OCI-LY7 (cell line): ENCODE results near the gene SLC2A8. TPM values are rescaled to one million over a fixed set of nuclear protein-coding genes. Genes with fewer than 3 reads are reported as not detected.

Experiments used
- BruUV-seq: library from RNA; stranded (reverse); fragments of 400-500 nt; replicated peaks from 2 replicates; lab custom pipeline; 2021; lab: Mats Ljungman, UMichigan
- CTCF ChIA-PET: fragments of 300-600 bp; sonication (Branson Sonifier 250); formaldehyde crosslinking; loops from one replicate; lab custom pipeline; 2022; ENCODE audit warnings: antibody characterized with exemption; ENCODE audit not compliant: unreplicated experiment; lab: Charles Lee
- POLR2A ChIA-PET: fragments of 300-600 bp; sonication (Branson Sonifier 250); formaldehyde crosslinking; loops from one replicate; lab custom pipeline; 2022; ENCODE audit warnings: antibody characterized with exemption; lab: Charles Lee
- DNase-seq: peaks from one replicate; pipeline ENCODE4 v3.0.0-alpha.2; 2015; ENCODE audit warnings: low spot score
- H2AFZ ChIP-seq: fragments of 200-600 bp; sonication (generic), shearing (Covaris generic); 2 replicates; pipeline ENCODE4 v1.6.1; 2014; ENCODE audit warnings: mild to moderate bottlenecking, antibody characterized with exemption, low read length, moderate library complexity
- H3K27ac ChIP-seq: fragments of 200-600 bp; sonication (generic); 2 replicates; pipeline ENCODE4 v1.5.1; 2014; ENCODE audit warnings: mixed run types, low read depth, mild to moderate bottlenecking, moderate library complexity, low read length, inconsistent platforms; ENCODE audit not compliant: poor library complexity, severe bottlenecking
- H3K36me3 ChIP-seq: fragments of 200-600 bp; sonication (generic); 2 replicates; pipeline ENCODE4 v1.6.1; 2014; ENCODE audit warnings: mild to moderate bottlenecking, antibody characterized with exemption, low read length, moderate library complexity, mixed read lengths; ENCODE audit not compliant: insufficient read depth
- H3K4me1 ChIP-seq: fragments of 200-600 bp; sonication (generic); 2 replicates; pipeline ENCODE4 v1.5.1; 2014; ENCODE audit warnings: mild to moderate bottlenecking, low read length; ENCODE audit not compliant: insufficient read depth, poor library complexity, severe bottlenecking
- H3K4me2 ChIP-seq: fragments of 200-600 bp; sonication (generic); 2 replicates; pipeline ENCODE4 v1.6.1; 2014; ENCODE audit warnings: mild to moderate bottlenecking, low read length
- H3K4me3 ChIP-seq: fragments of 200-600 bp; sonication (generic); 2 replicates; pipeline ENCODE4 v1.5.1; 2014; ENCODE audit warnings: mild to moderate bottlenecking, low read depth, low read length; ENCODE audit not compliant: poor library complexity, severe bottlenecking
- H3K79me2 ChIP-seq: fragments of 200-600 bp; sonication (generic); 2 replicates; pipeline ENCODE4 v1.6.1; 2016; ENCODE audit warnings: low read depth, mild to moderate bottlenecking, low read length, moderate library complexity, mixed read lengths; ENCODE audit not compliant: insufficient read depth
- H3K9me2 ChIP-seq: fragments of 200-600 bp; sonication (generic); 2 replicates; pipeline ENCODE4 v1.6.1; 2016; ENCODE audit warnings: mild to moderate bottlenecking, low read length, mixed read lengths; ENCODE audit not compliant: insufficient read depth
- H3K9me3 ChIP-seq: fragments of 200-600 bp; sonication (generic); 2 replicates; pipeline ENCODE4 v1.6.1; 2014; ENCODE audit warnings: mild to moderate bottlenecking, mixed run types, low read length, mixed read lengths
- H4K20me1 ChIP-seq: fragments of 200-600 bp; sonication (generic); 2 replicates; pipeline ENCODE4 v1.6.1; 2014; ENCODE audit warnings: mild to moderate bottlenecking, antibody characterized with exemption, low read length, moderate library complexity, mixed read lengths; ENCODE audit not compliant: insufficient read depth
- CTCF ChIP-seq: fragments of 200-600 bp; sonication (generic); conservative IDR thresholded peaks from 2 replicates; pipeline ENCODE4 v1.5.1; 2014; ENCODE audit warnings: mild to moderate bottlenecking, antibody characterized with exemption, low read length, moderate library complexity, mixed read lengths
- EZH2phosphoT487 ChIP-seq: fragments of 200-600 bp; sonication (generic); IDR thresholded peaks from 2 replicates; pipeline ENCODE4 v1.6.1; 2018; ENCODE audit warnings: low read depth, borderline replicate concordance, mild to moderate bottlenecking, mixed run types, antibody characterized with exemption, low read length, moderate library complexity, mixed read lengths
- intact Hi-C: fragments of 100-400 bp; cut with micrococcal nuclease; formaldehyde crosslinking; loops from one replicate; pipeline ENCODE4 v1.10.0; 2022; ENCODE audit not compliant: unreplicated experiment
- total RNA-seq, 2 experiments: library from RNA; depleted of rRNA in 1 of 2; stranded (reverse); fragments of >200 nt in 1 of 2; shearing (Covaris generic) in 1 of 2; gene quantifications; 2 replicates each; pipeline ENCODE4 v1.2.3, GENCODE V29; 2014 to 2022

SLC2A8 gene
- total RNA-seq, 2 experiments from 2014 or later = 11.9 to 19.6 TPM

- H2AFZ ChIP-seq = no peak overlapping the region
- CTCF ChIA-PET = no interaction called here
- no peak for DNase-seq
- no peaks in the 10 kb centered on the region for H3K9me2 ChIP-seq
- no peaks in the 10 kb centered on the region for H3K9me3 ChIP-seq
- H3K4me2 ChIP-seq = peak overlapping the region; percentile 99
- peaks cover 42% of the 10 kb centered on the region for H3K79me2 ChIP-seq
- POLR2A ChIA-PET = interaction anchor here (0.5 to 0.9 kb wide), 4 partner anchors 14 to 985 kb away, joined by 3 to 7 read pairs (median 3); no protein-coding TSS in a partner anchor
- no peak overlapping the region for H3K27ac ChIP-seq
- BruUV-seq = no TSS peak
- H3K4me3 ChIP-seq = peak overlapping the region; percentile 99
- H4K20me1 ChIP-seq = peaks cover 36% of the 10 kb centered on the region
- intact Hi-C loops = loop anchor here (2.0 kb wide), 1 partner anchor 223 kb away; no protein-coding TSS in a partner anchor
- no peak for TF ChIP-seq CTCF
- no peak for TF ChIP-seq EZH2phosphoT487
- H3K36me3 ChIP-seq = peaks cover 79% of the 10 kb centered on the region
- peaks cover 29% of the 10 kb centered on the region for H3K4me1 ChIP-seq
Observed at GRCh38 chr9:127447416-127448111, 50.6 kb downstream of the SLC2A8 start.

- peaks cover 32% of the 10 kb centered on the region for H3K4me1 ChIP-seq
- no TSS peak for BruUV-seq
- H4K20me1 ChIP-seq = peaks cover 36% of the 10 kb centered on the region
- peaks cover 74% of the 10 kb centered on the region for H3K36me3 ChIP-seq
- H2AFZ ChIP-seq = no peak overlapping the region
- ChIA-PET CTCF (no interaction called here), POLR2A (interaction anchor here (0.7 to 0.9 kb wide), 2 partner anchors 22 to 67 kb away, joined by 3 read pairs; no protein-coding TSS in a partner anchor)
- no peaks in the 10 kb centered on the region for H3K9me2 ChIP-seq
- H3K4me2 ChIP-seq = peak overlapping the region; percentile 99
- H3K9me3 ChIP-seq = no peaks in the 10 kb centered on the region
- DNase-seq = no peak
- intact Hi-C loops = loop anchor here (2.0 kb wide), 1 partner anchor 223 kb away; no protein-coding TSS in a partner anchor
- H3K4me3 ChIP-seq = peak overlapping the region; percentile 99
- TF ChIP-seq EZH2phosphoT487 (no peak), CTCF (no peak)
- H3K79me2 ChIP-seq = peaks cover 42% of the 10 kb centered on the region
- H3K27ac ChIP-seq = peak overlapping the region; percentile 92
Observed at GRCh38 chr9:127448112-127448805, 51.3 kb downstream of the SLC2A8 start.
